NCI-H187 treated with DMSO at 0.1 percent for 48 hours (cell line): ENCODE results near the gene LTK.
"Not testable (repeated sequence)": the region's sequence is repeated elsewhere in the genome, so short reads cannot be mapped to it uniquely, and the experiment has no call there.

Experiments
- DNase-seq: peaks from one replicate; lab custom pipeline; 2025; lab: John Stamatoyannopoulos, UW

The LTK gene

DNA sequence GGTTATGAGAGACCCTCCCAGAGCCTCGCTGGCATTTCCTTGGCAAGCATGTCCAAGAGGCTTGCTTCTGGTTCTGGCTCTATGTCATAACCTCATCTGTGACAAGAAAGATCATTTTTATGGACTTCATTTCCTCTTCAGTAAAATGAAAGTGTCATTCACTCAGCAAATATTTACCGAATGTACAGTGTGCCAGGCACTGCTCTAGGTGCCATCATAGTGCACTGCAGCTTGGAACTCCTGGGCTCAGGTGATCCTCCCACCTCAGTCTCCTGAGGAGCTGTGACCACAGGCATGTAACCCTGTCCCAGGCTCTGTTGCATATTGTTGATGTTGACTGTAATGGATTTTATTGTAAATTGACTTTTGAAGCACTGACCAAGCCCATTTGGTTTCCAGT is 38.7 kb downstream of the LTK start:
- DNase-seq, result no peak

- no peak for DNase-seq
Measured at GRCh38 chr15:41474436-41474835, 39.2 kb downstream of the LTK start.

DNA sequence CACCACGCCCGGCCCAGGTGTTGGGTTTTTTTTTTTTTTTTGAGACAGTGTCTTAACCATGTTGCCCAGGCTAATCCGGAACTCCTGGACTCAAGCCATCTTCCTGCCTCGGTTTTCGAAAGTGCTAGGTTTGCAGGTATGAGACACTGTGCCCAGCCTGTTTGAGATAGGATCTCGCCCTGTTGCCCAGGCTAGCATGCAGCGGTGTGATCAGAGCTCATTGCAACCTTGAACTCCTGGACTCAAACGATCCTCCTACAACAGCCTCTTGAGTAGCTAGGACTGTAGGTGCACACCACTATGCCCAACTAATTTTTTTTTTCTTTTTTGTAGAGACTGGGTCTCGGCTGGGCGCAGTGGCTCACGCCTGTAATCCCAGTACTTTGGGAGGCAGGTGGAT is 40.2 kb downstream of the LTK start:
- no peak for DNase-seq

DNA sequence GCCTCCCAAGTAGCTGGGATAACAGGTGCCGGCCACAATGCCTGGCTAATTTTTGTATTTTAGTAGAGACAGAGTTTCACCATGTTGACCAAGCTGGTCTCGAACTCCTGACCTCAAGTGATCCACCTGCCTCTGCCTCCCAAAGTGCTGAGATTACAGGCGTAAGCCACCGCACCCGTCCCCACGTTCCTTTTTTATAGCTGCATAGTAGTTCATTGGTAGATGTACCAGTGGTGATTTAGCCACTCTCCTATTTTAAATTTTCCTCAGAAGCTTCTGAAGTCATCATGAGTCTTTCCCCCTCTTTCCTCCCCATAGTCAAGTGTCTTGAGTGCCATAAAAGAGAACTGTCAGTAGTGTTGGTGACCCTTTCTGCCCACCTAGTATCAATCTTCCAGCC is 44.0 kb downstream of the LTK start:
- DNase-seq, result not testable (repeated sequence)

GRCh38 chr15:41466711-41467110 is 46.9 kb downstream of the LTK start:
- no peak for DNase-seq

- no peak for DNase-seq
Measured at GRCh38 chr15:41465822-41466421, 47.7 kb downstream of the LTK start.

DNA sequence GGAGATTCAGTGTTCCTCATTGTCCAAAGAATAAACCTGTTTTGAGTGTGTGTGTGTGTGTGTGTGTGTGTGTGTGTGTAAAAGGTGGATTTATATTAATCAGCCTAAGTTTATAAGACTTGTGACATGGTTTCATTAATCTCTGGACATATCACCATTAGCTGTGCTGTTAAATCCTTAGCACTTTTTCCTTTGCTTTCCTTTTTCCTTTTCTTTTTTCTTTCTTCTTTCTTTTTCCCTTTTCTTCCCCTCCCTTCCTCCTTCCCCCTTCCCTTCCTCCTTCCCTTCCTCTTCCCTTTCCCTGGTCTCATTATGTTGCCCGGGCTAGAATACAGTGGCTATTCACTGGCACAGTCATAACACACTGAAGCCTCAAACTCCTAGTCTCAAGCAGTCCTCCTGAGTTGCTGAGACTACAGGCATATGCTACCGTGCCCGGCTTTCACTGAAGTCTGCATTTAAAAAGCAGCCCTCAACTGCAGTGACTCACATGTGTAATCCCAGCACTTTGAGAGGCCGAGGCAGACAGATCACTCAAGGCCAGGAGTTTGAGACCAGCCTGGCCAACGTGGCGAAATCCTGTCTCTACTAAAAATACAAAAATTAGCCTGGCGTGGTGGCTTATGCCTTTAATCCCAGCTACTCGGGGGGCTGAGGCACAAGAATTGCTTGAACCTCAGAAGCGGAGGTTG is 48.6 kb downstream of the LTK start:
- no peak for DNase-seq

GRCh38 chr15:41462084-41462795 is 51.4 kb downstream of the LTK start:
- DNase-seq, result no peak
